ENCODE results near the gene HTR3B. TPM values are rescaled to one million over a fixed set of nuclear protein-coding genes. Genes with fewer than 3 reads are reported as not detected.

HTR3B gene
- polyA plus RNA-seq, 1 of the 3 experiments (the other 2 are of a cell fraction): not detected

GRCh38 chr11:113949891-113950290 lies 45.3 kb downstream of the HTR3B start:
- H3K9ac ChIP-seq: no peak overlapping the region
- POLR2A ChIA-PET: interaction anchor here (0.6 kb wide), 1 partner anchor 109 kb away, joined by 3 read pairs; no protein-coding TSS in a partner anchor
- H3K27ac ChIP-seq (ENCODE audit: low read depth in 2 of 2, low read length in 1 of 2): no peak overlapping the region
- 40% methylated on average over 4 of the region's 4 CpGs for WGBS (ENCODE audit: low lambda C conversion rate)
- H3K9me3 ChIP-seq: no peaks in the 10 kb centered on the region
- H2AFZ ChIP-seq (ENCODE audit: low read depth): no peak overlapping the region
- no peaks in the 10 kb centered on the region for H4K20me1 ChIP-seq (ENCODE audit: insufficient read depth)
- no peaks in the 10 kb centered on the region for H3K9me2 ChIP-seq
- no peaks in the 10 kb centered on the region for H3K27me3 ChIP-seq (ENCODE audit: insufficient read depth)
- H3K4me2 ChIP-seq: no peak overlapping the region
- no peaks in the 10 kb centered on the region for H3K79me2 ChIP-seq (ENCODE audit: insufficient read depth)
- TF ChIP-seq TEAD4 (IDR thresholded peaks at IDR 0.05; ENCODE audit: borderline replicate concordance, insufficient read depth): no peak
- TF ChIP-seq POLR2AphosphoS5 (IDR thresholded peaks at IDR 0.05; ENCODE audit: low read depth, low read length): no peak
- TF ChIP-seq YY1 (IDR thresholded peaks at IDR 0.05; ENCODE audit: low read depth): no peak
- TF ChIP-seq, protein P1, sequence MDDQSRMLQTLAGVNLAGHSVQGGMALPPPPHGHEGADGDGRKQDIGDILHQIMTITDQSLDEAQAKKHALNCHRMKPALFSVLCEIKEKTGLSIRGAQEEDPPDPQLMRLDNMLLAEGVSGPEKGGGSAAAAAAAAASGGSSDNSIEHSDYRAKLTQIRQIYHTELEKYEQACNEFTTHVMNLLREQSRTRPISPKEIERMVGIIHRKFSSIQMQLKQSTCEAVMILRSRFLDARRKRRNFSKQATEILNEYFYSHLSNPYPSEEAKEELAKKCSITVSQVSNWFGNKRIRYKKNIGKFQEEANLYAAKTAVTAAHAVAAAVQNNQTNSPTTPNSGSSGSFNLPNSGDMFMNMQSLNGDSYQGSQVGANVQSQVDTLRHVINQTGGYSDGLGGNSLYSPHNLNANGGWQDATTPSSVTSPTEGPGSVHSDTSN (IDR thresholded peaks at IDR 0.05): no peak
- TF ChIP-seq RFX5 (IDR thresholded peaks at IDR 0.05; ENCODE audit: low read length): no peak
- H3F3A ChIP-seq (replicated peaks; ENCODE audit: insufficient read depth): no peaks in the 10 kb centered on the region
- H3K4me1 ChIP-seq (ENCODE audit: control insufficient read depth in 1 of 2, insufficient read depth in 2 of 2, low read depth in 1 of 2, low read length in 1 of 2): peaks cover 0 to 15% of the 10 kb centered on the region in 2 experiments; a peak in 1 of 4 replicates
- CTCF ChIA-PET: interaction anchor here (1.1 kb wide), 1 partner anchor 8 kb away, joined by 3 read pairs; no protein-coding TSS in a partner anchor
- no peak overlapping the region for H3K4me3 ChIP-seq (ENCODE audit: low read depth in 2 of 2, low read length in 1 of 2)
- DNase-seq: no peak
- H3K36me3 ChIP-seq (replicated peaks in 1 of 2; ENCODE audit: control insufficient read depth in 1 of 2, insufficient read depth in 2 of 2, low read length in 1 of 2): no peaks in the 10 kb centered on the region

DNA sequence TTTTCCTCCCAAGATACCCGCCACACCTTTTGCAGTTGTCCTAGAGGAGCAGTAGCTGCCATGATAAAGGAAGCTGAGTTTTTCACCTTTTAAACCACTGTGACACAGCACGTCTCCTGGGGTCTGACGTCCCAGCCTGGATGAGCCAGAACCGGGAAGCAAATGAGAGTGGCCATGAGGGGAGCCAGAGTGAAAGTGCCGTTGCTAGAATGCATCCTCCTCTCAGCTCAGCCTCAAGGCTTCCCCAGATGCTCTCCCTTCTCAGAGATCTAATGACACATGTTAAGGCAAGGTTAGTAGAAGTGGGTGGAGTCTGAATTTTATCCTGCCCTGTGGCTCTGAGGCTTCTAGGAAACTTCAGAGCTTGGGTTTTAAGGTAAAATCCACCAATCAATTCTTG lies 46.9 kb downstream of the HTR3B start:
- Histone ChIP-seq H3K9me2 (no peaks in the 10 kb centered on the region), H3K27ac (ENCODE audit: low read depth in 2 of 2, low read length in 1 of 2) (no peak overlapping the region), H3K4me3 (ENCODE audit: low read depth in 2 of 2, low read length in 1 of 2) (no peak overlapping the region), H3F3A (replicated peaks; ENCODE audit: insufficient read depth) (no peaks in the 10 kb centered on the region), H3K4me1 (ENCODE audit: control insufficient read depth in 1 of 2, insufficient read depth in 2 of 2, low read depth in 1 of 2, low read length in 1 of 2) (peaks cover 0 to 15% of the 10 kb centered on the region in 2 experiments; a peak in 1 of 4 replicates), H4K20me1 (ENCODE audit: insufficient read depth) (no peaks in the 10 kb centered on the region), H3K9me3 (no peaks in the 10 kb centered on the region), H2AFZ (ENCODE audit: low read depth) (no peak overlapping the region), H3K79me2 (ENCODE audit: insufficient read depth) (no peaks in the 10 kb centered on the region), H3K9ac (no peak overlapping the region), H3K36me3 (replicated peaks in 1 of 2; ENCODE audit: control insufficient read depth in 1 of 2, insufficient read depth in 2 of 2, low read length in 1 of 2) (no peaks in the 10 kb centered on the region), H3K27me3 (ENCODE audit: insufficient read depth) (no peaks in the 10 kb centered on the region), H3K4me2 (no peak overlapping the region)
- POLR2A ChIA-PET: no interaction called here
- CTCF ChIA-PET: interaction anchor here (1.0 to 2.1 kb wide), 4 partner anchors 42 to 311 kb away, joined by 3 to 13 read pairs (median 7); no protein-coding TSS in a partner anchor
- DNase-seq: peak; percentile 25
- TF ChIP-seq NFIC (IDR thresholded peaks at IDR 0.05; ENCODE audit: borderline replicate concordance) (no peak), SMC3 (IDR thresholded peaks at IDR 0.05; ENCODE audit: low read depth, low read length) (no peak), SIN3A (IDR thresholded peaks at IDR 0.05; ENCODE audit: borderline replicate concordance, low read depth, low read length) (no peak), MXI1 (IDR thresholded peaks at IDR 0.05; ENCODE audit: low read depth, low read length) (no peak), USF2 (IDR thresholded peaks at IDR 0.05; ENCODE audit: borderline replicate concordance, low read depth, low read length) (no peak), ELF1 (IDR thresholded peaks at IDR 0.05) (no peak), RAD21 (IDR thresholded peaks at IDR 0.05; ENCODE audit: low read length) (no peak), MEF2A (IDR thresholded peaks at IDR 0.05; ENCODE audit: borderline replicate concordance, low read depth) (no peak), REST (IDR thresholded peaks at IDR 0.05; ENCODE audit: low read depth, low read length) (no peak), FOXJ3 (CRISPR knock-in tag; IDR thresholded peaks at IDR 0.05) (no peak)
- TF ChIP-seq, protein P1 (IDR thresholded peaks at IDR 0.05): no peak
- WGBS (ENCODE audit: low lambda C conversion rate): 35% methylated on average over 2 of the region's 5 CpGs
